ENCODE results near the gene LPO.
A peak's percentile ranks its signal among the peaks of the same experiment; 100 is the strongest.

LPO gene

GRCh38 chr17:58273453-58274104 lies 35.2 kb downstream of the LPO start:
- peak; percentile 48 for FAIRE-seq
- DNase-seq (ENCODE audit: extremely low spot score, insufficient read length, low read depth): no peak

GRCh38 chr17:58275417-58275816 lies 37.0 kb downstream of the LPO start:
- no peak for DNase-seq (ENCODE audit: extremely low spot score, insufficient read length, low read depth)
- no peak for FAIRE-seq

GRCh38 chr17:58276423-58276822 lies 38.0 kb downstream of the LPO start:
- no peak for FAIRE-seq

GRCh38 chr17:58277107-58277801 lies 38.9 kb downstream of the LPO start:
- FAIRE-seq (no peak), DNase-seq (ENCODE audit: extremely low spot score, insufficient read length, low read depth) (no peak)

More at GRCh38 chr17:58276423-58276822, 38.0 kb downstream of the LPO start:
- DNase-seq (ENCODE audit: extremely low spot score, insufficient read length, low read depth): no peak

- DNase-seq (ENCODE audit: extremely low spot score, insufficient read length, low read depth): no peak
- no peak for FAIRE-seq
These were observed 39.6 kb downstream of the LPO start for GRCh38 chr17:58277802-58278595.

- no peak for FAIRE-seq
- no peak for DNase-seq (ENCODE audit: extremely low spot score, insufficient read length, low read depth)
These were observed 40.3 kb downstream of the LPO start for GRCh38 chr17:58278661-58279015.

- DNase-seq (ENCODE audit: extremely low spot score, insufficient read length, low read depth) (no peak), FAIRE-seq (no peak)
These were observed 40.8 kb downstream of the LPO start for GRCh38 chr17:58279016-58279711.

- FAIRE-seq (no peak), DNase-seq (ENCODE audit: extremely low spot score, insufficient read length, low read depth) (no peak)
These were observed 41.5 kb downstream of the LPO start for GRCh38 chr17:58279736-58280479.

- no peak for FAIRE-seq
- DNase-seq (ENCODE audit: extremely low spot score, insufficient read length, low read depth): no peak
These were observed 42.3 kb downstream of the LPO start, which contains the start of gene MPO for GRCh38 chr17:58280480-58281217. TSS of gene MPO (minus strand) at chr17:58280935. CDS start at chr17:58280758, 177 bp downstream.

GRCh38 chr17:58281511-58282011 lies 43.2 kb downstream of the LPO start:
- DNase-seq (ENCODE audit: extremely low spot score, insufficient read length, low read depth) (no peak), FAIRE-seq (no peak)

- FAIRE-seq (no peak), DNase-seq (ENCODE audit: extremely low spot score, insufficient read length, low read depth) (no peak)
These were observed 44.1 kb downstream of the LPO start for GRCh38 chr17:58282442-58282841.

- FAIRE-seq: no peak
These were observed 45.6 kb downstream of the LPO start for GRCh38 chr17:58283674-58284612.

GRCh38 chr17:58284613-58285421 lies 46.4 kb downstream of the LPO start:
- FAIRE-seq (no peak), DNase-seq (ENCODE audit: extremely low spot score, insufficient read length, low read depth) (no peak)

More at GRCh38 chr17:58283674-58284612, 45.6 kb downstream of the LPO start:
- DNase-seq (ENCODE audit: extremely low spot score, insufficient read length, low read depth): no peak

GRCh38 chr17:58285422-58285810 lies 47.0 kb downstream of the LPO start:
- FAIRE-seq: no peak
- no peak for DNase-seq (ENCODE audit: extremely low spot score, insufficient read length, low read depth)

- no peak for DNase-seq (ENCODE audit: extremely low spot score, insufficient read length, low read depth)
- no peak for FAIRE-seq
These were observed 51.5 kb downstream of the LPO start for GRCh38 chr17:58289869-58290268.

- FAIRE-seq (no peak), DNase-seq (ENCODE audit: extremely low spot score, insufficient read length, low read depth) (no peak)
These were observed 52.9 kb downstream of the LPO start for GRCh38 chr17:58291246-58291645.

- DNase-seq (ENCODE audit: extremely low spot score, insufficient read length, low read depth) (no peak), FAIRE-seq (no peak)
These were observed 55.6 kb downstream of the LPO start for GRCh38 chr17:58294034-58294433.

All from GM18507 (cell line).